Measurements from ENCODE around the gene NSD2.

GRCh38 chr4:1971456-1972200 is 100.4 kb downstream of the NSD2 start:
- TF ChIP-seq CTCF (IDR thresholded peaks at IDR 0.05; ENCODE audit: low read depth, low read length, missing input control) = no peak
- TF ChIP-seq SP1 (IDR thresholded peaks at IDR 0.05) = no peak
- TF ChIP-seq TAF1 (conservative IDR thresholded peaks at IDR 0.05) = no peak
- no peak for TF ChIP-seq REST (IDR thresholded peaks at IDR 0.05)
- no peak for TF ChIP-seq MAX (IDR thresholded peaks at IDR 0.05)

Data from liver (tissue), 3 donors.